RPMI8226 (cell line): ENCODE results near the gene MTMR3.
A peak's percentile ranks its signal among the peaks of the same experiment; 100 is the strongest.
"Not testable (repeated sequence)": the region's sequence is repeated elsewhere in the genome, so short reads cannot be mapped to it uniquely, and the experiment has no call there.

Experiments
- DNase-seq: peaks from one replicate; pipeline ENCODE4 v3.0.0-alpha.2; 2015

The MTMR3 gene

GRCh38 chr22:29883045-29883774, at the start of gene MTMR3:
TSS of gene MTMR3 (plus strand) at chr22:29883174. CDS start at chr22:29971060, 87,886 bp downstream.
- peak; percentile 93 for DNase-seq

GRCh38 chr22:29833392-29833965, 49.5 kb upstream of the MTMR3 start:
- DNase-seq, result no peak

DNA sequence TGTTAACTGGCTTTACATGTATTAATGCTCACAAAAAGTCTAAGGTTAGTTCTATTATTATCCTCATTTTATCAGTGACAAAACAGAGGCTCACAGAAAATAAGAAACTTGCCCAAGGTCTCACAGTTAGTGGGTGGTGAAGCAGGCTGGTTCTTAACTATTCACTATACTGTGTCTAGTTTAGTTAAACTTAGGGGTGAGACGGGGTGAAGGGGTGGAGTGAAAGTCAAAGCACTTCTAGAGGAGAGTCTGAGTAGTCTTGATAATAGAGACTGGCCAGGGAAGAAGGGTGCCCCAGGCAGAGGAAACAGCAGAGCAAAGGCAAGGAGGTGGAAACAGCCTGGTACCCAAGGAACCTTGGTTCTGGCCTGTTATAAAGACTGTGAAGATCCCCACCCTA, 48.9 kb upstream of the MTMR3 start:
- DNase-seq, result no peak

- not testable (repeated sequence) for DNase-seq
These were observed 46.1 kb upstream of the MTMR3 start for GRCh38 chr22:29836791-29837370.

DNA sequence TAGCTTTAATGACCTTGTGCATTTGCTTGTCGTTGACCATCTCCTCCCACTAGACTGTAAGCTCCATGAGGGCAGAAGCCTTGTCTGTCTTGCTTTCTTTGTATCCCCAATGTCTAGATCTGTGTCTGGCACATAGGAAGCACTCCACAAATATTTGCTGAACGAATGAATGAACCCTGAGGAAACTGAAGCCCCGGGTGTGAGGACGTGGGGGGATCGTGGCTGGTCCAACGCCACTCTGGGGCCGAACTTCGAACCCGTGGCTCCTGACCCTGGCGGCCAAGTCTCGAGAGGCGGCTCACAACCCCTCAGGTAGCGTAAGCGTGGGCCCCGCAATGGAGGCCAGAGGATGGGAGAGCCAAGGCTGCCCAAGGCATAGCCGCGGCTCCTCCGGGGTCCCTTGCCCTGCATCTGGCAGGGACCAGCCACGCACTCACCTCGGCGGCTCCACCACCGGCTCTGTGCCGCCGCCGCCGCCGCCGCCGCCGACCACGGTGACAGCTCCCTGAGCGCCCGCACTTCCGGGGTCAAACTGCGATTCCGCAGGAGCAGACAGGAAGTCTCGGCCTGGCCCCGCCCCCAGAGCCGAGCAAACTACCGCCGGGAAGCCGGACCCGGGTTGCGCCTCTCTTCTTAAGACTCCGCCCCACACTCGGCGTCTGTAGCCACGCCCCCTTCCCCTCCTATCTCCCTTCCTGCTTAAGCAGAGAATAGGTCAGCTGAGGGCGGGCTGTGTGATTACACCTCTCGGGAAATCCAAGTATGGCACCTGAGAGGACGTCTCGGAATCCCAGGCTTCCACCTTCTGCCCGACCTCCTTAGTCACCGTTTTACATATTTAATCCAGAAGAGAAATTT, 45.0 kb upstream of the MTMR3 start, which contains the start of gene ASCC2:
TSS of gene ASCC2 (minus strand) at position 534 of the 858 bp plus-strand sequence. CDS start 5,949 bp downstream, outside the sequence.
- DNase-seq, result peak; percentile 99

DNA sequence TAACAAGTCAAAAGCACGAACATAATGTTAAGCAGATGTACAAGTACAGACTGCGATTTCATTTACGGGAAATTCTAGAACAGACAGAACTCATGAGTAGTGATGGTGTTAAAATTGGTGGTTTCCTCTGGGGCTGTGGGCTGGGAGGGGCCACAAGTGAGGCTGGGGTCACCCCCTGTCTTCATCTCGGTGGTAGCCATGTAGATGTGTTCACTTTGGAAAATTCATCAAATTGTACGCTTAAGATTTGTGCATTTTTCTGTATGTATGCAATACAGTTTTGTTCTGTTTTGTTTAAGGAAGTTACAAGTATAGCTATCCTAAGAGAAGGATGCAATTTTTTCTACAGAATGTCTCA, 44.4 kb upstream of the MTMR3 start:
- no peak for DNase-seq

DNA sequence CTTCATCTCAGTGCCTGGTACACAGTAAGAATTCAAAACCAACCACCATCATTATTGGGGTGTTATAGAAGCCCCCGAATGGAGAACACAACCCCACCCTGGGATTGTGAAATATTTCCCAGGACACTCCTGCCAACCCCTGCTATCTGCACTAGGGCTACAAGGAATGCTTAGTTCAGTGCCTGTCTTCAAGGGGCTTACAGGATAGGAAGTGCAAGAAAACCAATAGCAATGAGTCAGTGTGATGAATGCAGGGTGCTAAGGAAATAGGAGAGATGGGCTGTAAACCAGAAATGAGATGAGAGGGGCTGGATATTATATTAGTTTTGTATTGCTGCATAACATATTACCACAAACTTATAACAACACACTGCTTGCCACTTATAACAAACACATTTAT, 43.9 kb upstream of the MTMR3 start:
- no peak for DNase-seq

- no peak for DNase-seq
These were observed 42.5 kb upstream of the MTMR3 start for GRCh38 chr22:29840498-29840897.

DNA sequence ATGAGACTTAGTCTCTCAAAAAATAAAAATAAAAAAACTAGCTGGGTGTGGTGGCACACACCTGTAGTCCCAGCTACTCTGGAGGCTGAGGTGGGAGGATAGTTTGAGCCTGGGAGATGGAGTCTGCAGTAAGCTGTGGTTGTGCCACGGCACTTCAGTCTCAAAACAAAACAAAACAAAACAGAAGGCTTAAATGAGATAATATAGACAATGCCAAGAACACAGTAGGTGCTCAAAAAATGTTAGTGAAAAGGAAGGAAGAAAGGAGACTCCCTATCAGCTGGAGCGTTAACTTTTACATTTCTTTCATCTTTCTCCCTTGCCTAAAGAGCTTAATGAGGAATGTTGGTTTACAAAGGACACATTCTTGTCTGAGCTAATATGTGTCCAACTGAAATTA, 40.8 kb upstream of the MTMR3 start:
- no peak for DNase-seq

DNA sequence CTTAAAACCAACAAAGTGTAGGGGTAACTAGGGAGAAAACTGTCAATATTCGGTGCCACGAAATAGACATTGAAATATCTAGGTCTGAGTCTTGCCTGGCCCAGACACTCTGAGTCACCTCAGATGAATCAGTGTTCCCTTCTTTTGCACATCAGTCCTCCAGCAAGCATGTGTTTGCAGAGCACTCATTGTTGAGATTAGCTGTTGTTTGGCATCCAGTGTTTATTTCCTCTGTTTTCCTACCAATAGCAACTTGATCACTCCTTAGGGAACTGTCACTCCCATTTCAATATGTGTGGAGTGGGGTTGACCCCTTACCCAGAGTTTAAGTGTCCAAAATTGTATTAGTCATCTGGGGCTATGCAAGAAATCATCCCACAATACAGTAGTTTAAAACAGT, 40.2 kb upstream of the MTMR3 start:
- no peak for DNase-seq

DNA sequence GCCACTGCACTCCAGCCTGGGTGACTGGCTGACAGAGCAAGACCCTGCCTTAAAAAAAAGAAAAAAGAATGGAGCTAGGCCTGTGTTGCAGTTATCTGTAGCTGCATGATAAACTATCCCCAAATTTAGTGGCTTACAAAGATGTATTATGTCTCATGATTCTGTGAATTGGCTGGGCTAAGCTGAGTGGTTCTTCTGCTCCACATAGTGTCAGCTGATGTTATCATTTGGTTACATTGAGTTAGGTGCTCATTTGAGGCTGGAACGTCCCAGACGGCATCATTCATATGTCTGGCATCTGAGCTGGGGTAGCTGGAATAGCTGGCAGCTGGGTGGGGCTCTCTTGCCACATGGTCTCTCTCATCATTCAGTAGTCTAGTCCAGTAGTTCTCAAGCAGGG, 36.7 kb upstream of the MTMR3 start:
- DNase-seq, result no peak

DNA sequence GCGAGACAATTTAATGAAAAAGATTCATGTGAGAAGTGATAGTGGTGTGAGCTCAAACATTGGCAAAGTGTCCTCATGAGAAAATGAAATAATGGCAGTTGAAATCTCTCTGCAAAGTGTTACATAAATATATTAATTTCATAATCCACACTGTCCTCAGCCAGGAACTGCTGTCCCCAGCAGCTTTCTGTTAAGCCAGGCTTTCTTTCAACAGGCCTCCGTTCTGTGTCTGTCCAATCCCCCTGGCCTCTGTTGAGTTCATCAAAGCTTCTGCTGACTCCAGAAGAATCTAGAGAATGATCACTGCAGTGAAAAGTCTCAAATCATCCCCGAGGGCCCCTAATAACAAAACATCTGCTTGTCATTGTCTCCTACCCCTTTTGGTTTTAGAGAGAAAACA, 34.9 kb upstream of the MTMR3 start:
- DNase-seq, result no peak

- no peak for DNase-seq
These were observed 28.5 kb upstream of the MTMR3 start for GRCh38 chr22:29854432-29854831.

DNA sequence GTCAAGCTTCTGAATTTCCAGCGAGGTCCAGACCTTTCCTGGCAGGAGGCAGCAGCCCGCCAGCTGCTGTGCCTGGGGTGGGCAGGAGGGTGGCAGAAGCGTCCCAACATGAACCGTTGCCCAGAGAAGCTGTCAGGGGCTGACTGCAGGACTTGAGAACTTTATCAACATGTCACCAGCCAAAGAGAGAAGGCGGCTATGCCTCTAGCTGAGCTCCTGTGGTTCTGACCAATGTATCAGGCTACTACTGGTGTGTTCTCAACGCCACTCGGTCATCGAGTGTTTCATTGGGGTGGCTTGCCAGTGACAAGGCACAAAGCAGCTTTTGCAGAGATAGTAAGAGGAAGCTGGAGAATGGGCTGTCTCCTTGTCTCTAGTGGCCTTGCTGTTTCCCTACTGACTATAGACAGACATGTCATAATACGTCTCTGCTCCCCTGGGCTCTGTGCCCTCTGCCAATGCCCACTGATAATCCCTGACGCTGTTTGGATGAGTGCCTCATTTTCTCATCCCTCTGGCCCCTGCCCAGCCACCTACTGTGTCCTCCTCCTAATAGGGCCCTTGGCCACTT, 27.3 kb upstream of the MTMR3 start:
- DNase-seq, result no peak

- no peak for DNase-seq
These were observed 26.5 kb upstream of the MTMR3 start for GRCh38 chr22:29856496-29856895.

GRCh38 chr22:29859030-29859429, 23.9 kb upstream of the MTMR3 start:
- not testable (repeated sequence) for DNase-seq

- DNase-seq, result no peak
These were observed 22.8 kb upstream of the MTMR3 start for GRCh38 chr22:29860006-29860766.

DNA sequence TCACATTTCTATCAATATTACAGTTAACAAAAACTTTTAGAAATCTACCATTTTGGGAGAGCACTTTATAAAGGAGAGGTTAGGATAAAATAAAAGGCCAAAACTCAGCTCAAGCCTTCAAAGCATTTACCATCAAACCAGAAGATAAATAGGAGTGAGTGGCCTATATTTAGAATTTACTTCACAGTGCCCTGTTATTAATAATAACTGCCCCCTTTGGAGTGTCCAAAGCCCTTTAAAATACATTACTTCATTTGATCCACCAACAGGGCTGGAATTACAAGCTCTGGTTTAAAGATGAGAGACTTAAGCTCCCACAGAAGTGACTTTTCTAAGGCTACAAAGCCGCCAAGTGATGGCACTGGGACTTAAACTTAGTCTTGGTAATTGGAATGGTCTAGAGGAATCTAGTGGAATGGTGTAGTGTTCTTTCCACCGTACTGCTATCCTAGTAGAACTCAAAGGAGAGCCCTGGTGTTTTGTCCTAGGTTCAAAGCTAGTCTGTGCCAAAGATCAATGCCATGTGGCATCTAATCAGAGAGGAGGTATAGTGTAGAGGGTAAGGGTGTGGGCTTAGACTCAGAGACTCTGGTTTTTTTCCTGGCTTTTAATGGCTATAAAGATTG, 21.2 kb upstream of the MTMR3 start:
- no peak for DNase-seq

DNA sequence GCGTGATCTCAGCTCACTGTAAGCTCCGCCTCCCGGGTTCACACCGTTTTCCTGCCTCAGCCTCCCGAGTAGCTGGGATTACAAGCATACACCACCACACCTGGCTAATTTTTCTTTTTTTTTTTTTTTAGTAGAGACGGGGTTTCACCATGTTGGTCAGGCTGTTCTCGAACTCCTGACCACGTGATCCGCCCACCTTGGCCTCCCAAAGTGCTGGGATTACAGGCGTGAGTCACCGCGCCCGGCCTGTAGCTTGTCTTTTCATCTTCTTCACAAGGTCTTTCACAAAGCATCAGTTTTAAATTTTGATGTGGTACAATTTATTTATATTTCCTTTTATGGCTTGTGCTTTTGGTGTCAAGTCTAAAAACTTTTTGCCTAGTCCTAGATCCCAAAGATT, 17.4 kb upstream of the MTMR3 start:
- DNase-seq, result not testable (repeated sequence)

DNA sequence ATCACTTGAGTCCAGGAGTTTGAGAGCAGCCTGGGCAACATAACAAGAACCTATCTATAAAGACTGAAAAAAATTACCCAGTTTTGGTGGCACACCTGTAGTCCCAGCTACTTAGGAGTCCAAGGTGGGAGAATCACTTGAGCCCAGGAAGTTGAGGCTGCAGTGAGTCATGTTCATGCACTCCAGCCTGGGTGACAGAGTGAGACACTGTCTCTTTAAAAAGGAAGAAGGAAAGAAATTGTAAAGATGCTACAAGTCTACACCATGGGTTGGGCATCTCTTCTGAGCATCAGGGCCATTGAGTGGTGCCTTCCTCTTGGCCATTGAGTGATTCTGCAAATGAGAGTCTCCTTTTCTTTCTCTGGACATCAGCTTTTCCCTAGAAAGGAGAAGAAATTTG, 15.7 kb upstream of the MTMR3 start:
- DNase-seq, result no peak

- DNase-seq, result no peak
These were observed 15.1 kb upstream of the MTMR3 start for GRCh38 chr22:29867851-29868250.

- DNase-seq, result no peak
These were observed 12.4 kb upstream of the MTMR3 start for GRCh38 chr22:29870574-29870973.
